Stimulated activated CD4-positive, alpha-beta T cell treated with anti-CD3 and anti-CD28 coated beads, Interleukin-1b, Interleukin-23, amount 100 ng/mL, for 48 hours (primary cell): ENCODE data around the gene CRBN.

Experiments used
- DNase-seq: peaks from one replicate; pipeline ENCODE4 v3.0.0-alpha.2; 2020

Gene CRBN

DNA sequence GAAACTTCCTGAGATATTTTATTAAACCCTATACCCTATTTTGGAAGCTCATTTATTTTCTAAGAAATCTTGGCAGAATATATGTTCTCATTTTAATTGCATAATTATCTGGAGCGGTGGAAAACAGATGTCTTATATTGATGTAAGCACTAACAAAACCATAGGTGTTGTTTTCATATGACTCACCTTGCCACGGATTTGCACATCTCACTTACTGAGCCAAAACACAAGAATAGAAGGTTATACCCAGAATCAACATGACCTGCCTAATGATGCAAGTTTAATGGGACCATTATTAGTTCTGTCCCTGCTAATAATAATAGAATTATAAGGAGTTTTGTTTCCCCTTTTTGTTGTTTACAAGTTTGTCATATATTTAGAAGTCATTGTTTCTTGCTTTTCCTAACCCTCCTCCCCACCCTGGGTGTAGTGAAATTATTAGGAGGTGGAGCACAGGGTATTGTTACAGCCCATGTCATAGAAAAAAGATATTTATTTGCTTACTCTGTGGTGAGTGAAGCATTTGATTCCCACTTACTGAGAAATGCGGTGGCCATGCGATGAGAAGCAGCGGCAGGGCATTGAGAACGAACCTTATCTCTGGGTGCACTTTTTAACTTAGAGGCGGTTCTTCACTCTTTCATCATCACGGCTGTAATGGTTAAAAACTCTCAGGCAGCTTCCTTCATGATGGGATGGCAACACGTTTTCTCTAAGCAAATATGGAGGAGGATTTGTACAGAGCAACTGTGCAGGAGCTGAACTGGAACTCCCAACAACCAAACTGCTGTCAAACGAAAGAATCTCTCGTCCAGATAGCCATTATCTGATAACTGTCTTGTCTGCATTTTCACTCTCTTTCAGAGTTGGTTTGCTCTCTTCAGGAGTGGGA lies 69.8 kb downstream of the CRBN start:
- DNase-seq: no peak

DNA sequence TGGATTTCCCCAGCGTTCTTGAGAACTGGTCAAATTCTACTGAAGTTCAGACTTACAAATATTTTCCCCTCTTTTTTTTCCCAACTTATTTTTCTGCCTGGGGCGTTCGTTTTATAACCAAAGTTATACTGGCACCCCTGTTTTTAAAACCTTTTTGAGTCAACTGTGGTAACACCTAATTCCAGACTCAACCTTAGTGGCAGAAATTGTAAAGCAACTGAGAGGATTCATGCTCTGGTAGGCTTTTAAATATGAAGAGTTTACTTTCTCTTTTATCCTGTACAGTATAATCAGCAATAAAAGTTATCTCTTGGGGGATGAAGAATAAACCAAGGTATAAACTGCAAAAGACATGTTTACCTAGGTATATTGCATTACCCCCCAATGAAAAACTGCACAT lies 71.6 kb downstream of the CRBN start:
- no peak for DNase-seq

GRCh38 chr3:3107181-3107580 lies 72.3 kb downstream of the CRBN start:
- no peak for DNase-seq

DNA sequence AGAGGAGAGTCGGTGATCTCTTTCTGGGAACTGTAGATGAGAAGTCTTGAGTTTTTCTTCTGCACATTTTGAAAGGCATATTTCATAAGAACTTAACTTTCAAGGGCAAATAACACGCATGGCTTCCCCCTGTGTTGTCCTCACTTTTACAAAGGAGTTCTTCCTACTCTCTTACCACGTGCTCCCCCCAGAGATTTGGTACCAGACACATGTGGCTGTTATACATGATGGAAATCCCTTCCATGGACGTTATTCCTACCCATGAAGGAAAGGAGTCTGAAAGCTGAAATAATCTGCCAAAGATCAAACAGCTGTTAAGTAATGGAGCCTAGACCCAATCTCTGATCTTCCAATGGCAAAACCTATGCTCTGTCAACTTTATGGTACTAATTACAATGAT lies 73.7 kb downstream of the CRBN start:
- no peak for DNase-seq

GRCh38 chr3:3105246-3105645 lies 74.2 kb downstream of the CRBN start:
- DNase-seq: no peak

DNA sequence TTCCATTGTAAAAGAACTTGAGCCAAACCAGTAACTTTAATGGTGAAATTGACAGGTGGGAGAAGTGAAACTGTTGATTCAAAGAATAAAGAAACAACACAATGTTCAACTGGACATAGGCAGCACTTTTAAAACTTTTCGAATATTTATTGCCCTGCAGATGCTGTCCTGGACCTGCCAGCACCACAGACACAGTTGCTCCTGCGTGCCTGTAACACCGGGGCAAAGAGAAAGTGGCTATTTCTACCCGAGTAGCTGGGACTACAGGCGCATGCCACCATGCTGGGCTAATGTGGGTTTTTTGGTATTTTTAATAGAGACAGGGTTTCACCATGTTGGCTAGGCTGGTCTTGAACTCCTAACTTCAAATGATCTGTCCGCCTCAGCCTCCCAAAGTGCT lies 76.7 kb downstream of the CRBN start:
- DNase-seq: no peak

DNA sequence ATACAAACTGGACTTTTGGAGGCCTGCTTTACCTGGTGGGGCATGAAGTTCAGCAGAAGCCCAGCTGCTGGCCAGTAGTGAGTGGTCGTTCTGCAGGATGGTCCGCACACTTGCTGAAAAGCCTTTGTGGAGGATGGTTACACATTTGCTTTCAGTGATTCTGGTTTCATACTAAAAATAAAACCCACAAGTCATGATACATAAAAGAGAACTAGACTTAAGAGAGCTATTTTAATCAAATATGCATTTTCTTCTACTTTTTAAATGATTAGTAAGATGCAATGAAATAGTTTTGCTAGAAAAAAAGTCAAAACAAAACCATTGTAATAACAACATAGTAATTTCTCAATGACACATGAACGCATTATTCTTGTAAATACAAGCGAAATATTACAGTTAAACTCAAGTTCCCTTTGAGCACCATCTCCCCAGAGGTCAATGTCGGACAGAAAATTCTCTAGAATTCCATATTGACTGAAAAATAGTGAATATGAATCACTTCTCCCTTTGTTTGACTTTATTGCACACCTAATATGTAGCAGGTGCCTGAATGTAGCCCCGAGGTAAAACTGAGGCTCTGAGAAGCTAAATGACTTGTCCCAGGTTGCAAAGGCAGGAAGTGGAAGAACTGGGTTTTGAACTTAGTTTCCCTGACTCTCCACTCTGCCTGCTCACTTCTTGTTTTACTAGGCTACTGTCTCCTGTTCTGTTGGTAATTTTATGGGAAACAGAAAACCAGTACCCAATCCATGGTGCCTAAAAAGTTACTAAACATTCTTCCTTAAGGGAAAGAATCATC lies 77.6 kb downstream of the CRBN start:
- DNase-seq: no peak
